SU-DHL-6 (cell line): ENCODE measurements around the gene HNRNPA1.

ENCODE experiments used
- EZH2phosphoT487 ChIP-seq: fragments of 200-600 bp; sonication (generic), shearing (Covaris generic); conservative IDR thresholded peaks from 2 replicates; pipeline ENCODE4 v1.6.1; 2018; ENCODE audit warnings: mild to moderate bottlenecking, antibody characterized with exemption, low read length, moderate library complexity, mixed read lengths
- TF ChIP-seq, protein P1 (sequence below): fragments of 200-600 bp; sonication (generic); IDR thresholded peaks from one replicate; pipeline ENCODE4 v1.5.1; 2017; ENCODE audit warnings: antibody characterized with exemption, mild to moderate bottlenecking, low read length, moderate library complexity; ENCODE audit not compliant: insufficient read depth, poor library complexity, severe bottlenecking

DNA sequence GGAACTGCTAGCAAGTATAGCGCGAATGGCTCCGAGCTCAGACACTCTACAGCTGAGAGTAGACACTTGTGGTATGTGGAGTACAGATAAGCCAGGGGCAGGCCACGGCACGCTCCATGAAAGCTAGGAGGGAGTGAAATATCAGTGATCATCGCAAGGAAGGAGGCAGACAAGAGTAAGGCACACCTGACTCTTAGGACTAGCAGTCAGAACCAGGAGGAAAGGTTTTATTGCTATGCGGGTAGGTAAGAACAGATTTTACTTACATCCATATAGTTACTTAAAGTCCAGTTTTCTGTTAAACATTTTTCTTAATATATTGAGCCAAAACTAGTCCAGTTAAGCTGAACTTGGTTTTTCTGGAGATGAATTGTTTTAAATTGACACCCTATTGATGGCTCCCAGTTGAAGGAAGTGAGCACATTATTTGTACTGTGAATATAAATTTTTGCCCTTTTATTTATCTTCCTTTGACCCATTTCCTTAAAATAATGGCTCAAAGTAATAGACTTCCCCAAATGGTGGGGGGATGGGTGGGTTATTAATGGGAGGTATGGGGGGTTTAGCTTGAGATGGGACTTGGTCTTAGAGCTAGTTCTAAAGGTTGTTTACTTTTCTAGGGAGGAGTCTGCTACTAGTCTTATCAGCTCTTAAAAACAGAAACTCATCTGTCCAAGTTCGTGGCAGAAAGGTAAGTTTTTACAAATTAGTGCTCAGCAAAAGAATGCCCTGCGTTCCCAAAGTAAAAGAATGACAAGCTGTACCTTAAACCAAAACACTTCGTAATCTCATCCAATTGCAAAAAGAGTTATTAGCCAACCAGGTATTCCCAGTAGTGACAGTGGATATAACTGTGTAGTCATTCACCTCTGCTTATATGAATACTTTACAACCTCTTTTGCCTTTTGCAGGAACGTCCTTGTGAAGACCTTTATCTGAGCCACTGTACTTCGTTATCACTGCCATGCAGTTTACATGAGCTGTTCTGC is 5.8 kb downstream of the HNRNPA1 start:
- TF ChIP-seq, protein P1, sequence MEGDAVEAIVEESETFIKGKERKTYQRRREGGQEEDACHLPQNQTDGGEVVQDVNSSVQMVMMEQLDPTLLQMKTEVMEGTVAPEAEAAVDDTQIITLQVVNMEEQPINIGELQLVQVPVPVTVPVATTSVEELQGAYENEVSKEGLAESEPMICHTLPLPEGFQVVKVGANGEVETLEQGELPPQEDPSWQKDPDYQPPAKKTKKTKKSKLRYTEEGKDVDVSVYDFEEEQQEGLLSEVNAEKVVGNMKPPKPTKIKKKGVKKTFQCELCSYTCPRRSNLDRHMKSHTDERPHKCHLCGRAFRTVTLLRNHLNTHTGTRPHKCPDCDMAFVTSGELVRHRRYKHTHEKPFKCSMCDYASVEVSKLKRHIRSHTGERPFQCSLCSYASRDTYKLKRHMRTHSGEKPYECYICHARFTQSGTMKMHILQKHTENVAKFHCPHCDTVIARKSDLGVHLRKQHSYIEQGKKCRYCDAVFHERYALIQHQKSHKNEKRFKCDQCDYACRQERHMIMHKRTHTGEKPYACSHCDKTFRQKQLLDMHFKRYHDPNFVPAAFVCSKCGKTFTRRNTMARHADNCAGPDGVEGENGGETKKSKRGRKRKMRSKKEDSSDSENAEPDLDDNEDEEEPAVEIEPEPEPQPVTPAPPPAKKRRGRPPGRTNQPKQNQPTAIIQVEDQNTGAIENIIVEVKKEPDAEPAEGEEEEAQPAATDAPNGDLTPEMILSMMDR, result no peak
- TF ChIP-seq EZH2phosphoT487, result no peak
